ENCODE data around the gene MBOAT1.
"Not testable (repeated sequence)": the region's sequence is repeated elsewhere in the genome, so short reads cannot be mapped to it uniquely, and the experiment has no call there.

Gene MBOAT1

DNA sequence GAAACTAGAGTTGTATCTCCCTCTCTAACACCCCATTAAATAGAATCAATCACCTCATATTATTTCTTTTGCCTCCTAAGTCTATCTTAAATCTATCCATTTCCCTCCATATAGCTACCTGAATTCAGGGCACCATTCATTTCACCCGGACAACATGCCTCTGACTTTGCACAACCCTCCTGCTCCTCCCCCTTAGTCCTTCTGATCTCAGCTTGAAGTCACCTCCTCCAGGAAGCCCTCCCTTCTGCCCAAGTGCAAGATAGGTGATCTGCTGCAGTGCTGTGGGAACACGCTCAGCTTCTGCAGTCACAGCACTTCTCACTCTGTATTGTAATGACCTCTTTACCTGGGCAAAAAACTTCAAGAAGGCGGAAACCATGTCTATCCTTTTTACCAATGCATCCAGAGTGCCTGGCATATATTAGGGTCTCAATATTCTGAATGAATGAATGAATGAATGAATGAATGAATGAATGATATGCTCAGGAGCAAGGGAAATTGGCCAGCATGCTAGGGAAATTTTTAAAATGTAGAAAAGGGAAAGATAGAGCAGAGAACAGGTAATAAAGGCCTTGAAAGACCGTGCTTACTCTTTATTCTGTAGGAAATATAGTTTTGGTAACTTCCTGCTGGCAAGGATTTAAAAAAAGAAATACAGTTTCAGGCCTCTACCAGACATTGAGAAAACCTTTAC, 41.7 kb downstream of the MBOAT1 start:
- DNase-seq (ENCODE audit: low read depth in 3 of 3) = no peak

GRCh38 chr6:20169786-20170185, 42.5 kb downstream of the MBOAT1 start:
- DNase-seq (ENCODE audit: low read depth in 3 of 3) = no peak

DNA sequence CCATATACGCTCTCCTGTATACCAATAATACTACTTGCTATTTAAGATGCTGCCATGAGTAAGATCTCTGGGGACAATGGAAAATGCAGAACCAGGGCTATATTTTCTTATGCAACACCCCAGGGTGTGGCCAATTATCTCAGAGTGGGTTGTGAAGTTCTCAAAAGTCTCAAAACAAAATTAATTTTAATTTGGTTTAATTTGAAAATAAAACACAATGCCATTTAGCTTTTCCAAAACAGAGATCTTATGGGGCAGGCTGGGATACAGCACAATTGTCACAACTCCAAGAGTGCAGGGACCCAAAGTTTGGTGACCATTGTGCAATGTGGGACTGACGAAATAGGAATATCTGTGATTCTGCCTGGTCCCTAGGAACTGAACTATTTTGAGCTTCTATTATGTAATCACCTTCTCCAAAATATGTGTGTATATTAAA, 43.1 kb downstream of the MBOAT1 start:
- no peak for DNase-seq (ENCODE audit: low read depth in 3 of 3)

GRCh38 chr6:20168690-20169089, 43.6 kb downstream of the MBOAT1 start:
- DNase-seq (ENCODE audit: low read depth in 3 of 3) = no peak

- DNase-seq (ENCODE audit: low read depth in 3 of 3) = no peak
Observed at GRCh38 chr6:20167601-20168000, 44.7 kb downstream of the MBOAT1 start.

GRCh38 chr6:20166210-20166609, 46.1 kb downstream of the MBOAT1 start:
- no peak for DNase-seq (ENCODE audit: low read depth in 3 of 3)

- no peak for DNase-seq (ENCODE audit: low read depth in 3 of 3)
Observed at GRCh38 chr6:20162515-20162914, 49.8 kb downstream of the MBOAT1 start.

GRCh38 chr6:20160541-20161283, 51.6 kb downstream of the MBOAT1 start:
- DNase-seq (ENCODE audit: low read depth in 3 of 3) = no peak

GRCh38 chr6:20159781-20160540, 52.3 kb downstream of the MBOAT1 start:
- DNase-seq (ENCODE audit: low read depth in 3 of 3) = no peak

GRCh38 chr6:20159098-20159497, 53.2 kb downstream of the MBOAT1 start:
- DNase-seq (ENCODE audit: low read depth in 3 of 3) = no peak

- DNase-seq (ENCODE audit: low read depth in 3 of 3) = no peak
Observed at GRCh38 chr6:20158676-20159075, 53.6 kb downstream of the MBOAT1 start.

- no peak for DNase-seq (ENCODE audit: low read depth in 3 of 3)
Observed at GRCh38 chr6:20156824-20157223, 55.4 kb downstream of the MBOAT1 start.

DNA sequence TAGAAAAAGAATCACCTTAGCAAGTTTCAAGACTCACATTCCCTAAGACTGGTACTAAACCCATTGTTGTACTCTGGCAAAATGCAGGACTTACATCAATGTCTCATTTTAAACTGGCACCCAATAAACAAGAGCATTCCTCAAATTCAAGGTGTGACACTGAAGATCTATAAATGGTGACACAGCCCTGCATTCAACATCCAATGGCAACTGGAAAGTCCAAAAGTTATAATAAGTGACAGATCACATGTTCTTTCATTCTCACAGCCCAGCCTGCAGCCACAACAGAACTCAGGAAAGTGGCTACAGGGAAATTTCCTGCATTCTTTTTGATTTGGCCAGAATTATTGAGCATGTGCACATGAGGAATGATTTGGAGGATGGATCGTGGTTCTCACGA, 57.5 kb downstream of the MBOAT1 start:
- DNase-seq (ENCODE audit: low read depth in 3 of 3) = no peak

DNA sequence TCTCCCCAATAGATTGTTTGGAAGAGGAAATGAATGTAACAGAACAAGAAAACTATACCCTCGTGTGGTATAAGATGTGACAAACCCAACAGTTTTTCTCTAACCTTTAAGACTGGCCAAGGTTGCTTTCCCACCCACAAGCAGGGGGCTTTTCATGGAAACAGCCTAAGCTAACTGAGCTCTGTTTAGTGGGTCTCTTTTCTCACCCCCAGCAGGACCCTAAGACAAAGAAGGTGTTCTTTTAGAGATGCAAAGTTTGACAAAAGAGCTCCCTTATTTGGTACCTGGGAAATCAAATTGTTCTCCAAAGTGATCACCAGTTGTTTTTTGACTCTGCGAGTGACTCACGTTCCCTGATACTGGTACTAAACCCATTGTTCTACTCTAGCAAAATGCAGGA, 59.1 kb downstream of the MBOAT1 start:
- DNase-seq (ENCODE audit: low read depth in 3 of 3) = no peak

GRCh38 chr6:20148433-20148832, 63.8 kb downstream of the MBOAT1 start:
- DNase-seq (ENCODE audit: low read depth in 3 of 3) = no peak

- no peak for DNase-seq (ENCODE audit: low read depth in 3 of 3)
Observed at GRCh38 chr6:20147469-20147868, 64.8 kb downstream of the MBOAT1 start.

- DNase-seq (ENCODE audit: low read depth in 3 of 3) = not testable (repeated sequence)
Observed at GRCh38 chr6:20146831-20147230, 65.4 kb downstream of the MBOAT1 start.

DNA sequence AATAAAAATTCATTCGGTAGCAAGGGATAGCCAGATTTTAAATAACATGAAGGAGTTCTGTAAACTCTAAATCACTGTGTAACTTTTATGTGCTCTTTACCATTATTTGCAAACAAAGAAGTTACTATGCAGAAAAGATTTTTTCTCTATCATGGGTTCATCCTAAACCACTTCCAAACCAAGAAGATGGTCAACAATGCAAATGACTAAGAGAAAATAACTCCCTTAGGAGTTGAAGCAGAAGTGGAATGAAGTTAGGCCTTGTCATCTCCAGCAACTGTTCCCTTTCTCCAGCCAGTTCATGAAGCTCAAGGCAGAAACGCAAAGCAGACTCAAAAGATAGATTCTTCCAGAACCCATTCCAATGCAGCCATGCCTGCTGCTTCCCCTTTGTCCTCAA, 66.0 kb downstream of the MBOAT1 start:
- DNase-seq (ENCODE audit: low read depth in 3 of 3) = no peak

GRCh38 chr6:20142866-20143265, 69.4 kb downstream of the MBOAT1 start:
- DNase-seq (ENCODE audit: low read depth in 3 of 3) = no peak

GRCh38 chr6:20141931-20142330, 70.3 kb downstream of the MBOAT1 start:
- no peak for DNase-seq (ENCODE audit: low read depth in 3 of 3)

GRCh38 chr6:20139127-20139963, 72.9 kb downstream of the MBOAT1 start:
- not testable (repeated sequence) for DNase-seq (ENCODE audit: low read depth in 3 of 3)

DNA sequence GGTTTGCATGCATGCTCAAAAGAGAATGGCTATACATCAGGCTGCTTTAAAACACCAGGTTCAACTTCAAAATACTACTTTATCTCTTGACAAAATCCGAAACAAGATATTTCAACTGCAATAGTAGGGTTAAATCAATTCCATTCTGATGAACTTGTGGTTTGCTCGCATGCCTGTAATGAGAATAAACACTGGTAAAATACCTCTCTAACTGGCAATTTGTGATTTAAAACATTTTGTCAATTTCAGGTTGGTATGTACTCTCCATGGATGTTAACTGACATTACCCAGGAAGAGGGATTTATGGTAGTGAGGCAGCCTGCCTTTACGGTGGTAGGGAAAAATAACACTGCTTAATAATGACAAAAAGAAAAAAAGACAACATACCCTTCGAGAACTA, 74.4 kb downstream of the MBOAT1 start:
- DNase-seq (ENCODE audit: low read depth in 3 of 3) = no peak
